Omental fat pad (tissue), 4 donors: ENCODE results near the gene OR4D1. TPM values are rescaled to one million over a fixed set of nuclear protein-coding genes. Genes with fewer than 3 reads are reported as not detected.

ENCODE experiments used
- ATAC-seq: fragments of 150-250 bp; one replicate; pipeline ENCODE4 v1.9.1; 2016; ENCODE audit warnings: mild to moderate bottlenecking, moderate library complexity; ENCODE audit not compliant: low FRiP score
- DNase-seq: peaks from one replicate; pipeline ENCODE4 v3.0.0-alpha.2; 2019; ENCODE audit warnings: low spot score
- total RNA-seq, 4 donors: library from RNA; depleted of rRNA; stranded (reverse); fragments of >200 nt; gene quantifications; one replicate each; pipeline ENCODE4 v1.1.0, GENCODE V29; 2016
- TF ChIP-seq, protein P1 (sequence below), 3 donors: fragments of 450-650 bp; IDR thresholded peaks; one replicate each; pipeline ENCODE4 v1.5.1; 2016 to 2017; ENCODE audit warnings: antibody characterized with exemption in 3 of 3, mild to moderate bottlenecking in 3 of 3, moderate library complexity in 2 of 3

OR4D1 gene
- total RNA-seq, 4 donors from 2014 or later = not detected

- DNase-seq (no peak), ATAC-seq (no peak)
- TF ChIP-seq, protein P1, sequence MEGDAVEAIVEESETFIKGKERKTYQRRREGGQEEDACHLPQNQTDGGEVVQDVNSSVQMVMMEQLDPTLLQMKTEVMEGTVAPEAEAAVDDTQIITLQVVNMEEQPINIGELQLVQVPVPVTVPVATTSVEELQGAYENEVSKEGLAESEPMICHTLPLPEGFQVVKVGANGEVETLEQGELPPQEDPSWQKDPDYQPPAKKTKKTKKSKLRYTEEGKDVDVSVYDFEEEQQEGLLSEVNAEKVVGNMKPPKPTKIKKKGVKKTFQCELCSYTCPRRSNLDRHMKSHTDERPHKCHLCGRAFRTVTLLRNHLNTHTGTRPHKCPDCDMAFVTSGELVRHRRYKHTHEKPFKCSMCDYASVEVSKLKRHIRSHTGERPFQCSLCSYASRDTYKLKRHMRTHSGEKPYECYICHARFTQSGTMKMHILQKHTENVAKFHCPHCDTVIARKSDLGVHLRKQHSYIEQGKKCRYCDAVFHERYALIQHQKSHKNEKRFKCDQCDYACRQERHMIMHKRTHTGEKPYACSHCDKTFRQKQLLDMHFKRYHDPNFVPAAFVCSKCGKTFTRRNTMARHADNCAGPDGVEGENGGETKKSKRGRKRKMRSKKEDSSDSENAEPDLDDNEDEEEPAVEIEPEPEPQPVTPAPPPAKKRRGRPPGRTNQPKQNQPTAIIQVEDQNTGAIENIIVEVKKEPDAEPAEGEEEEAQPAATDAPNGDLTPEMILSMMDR (IDR thresholded peaks at IDR 0.05) = no peak
Measured at GRCh38 chr17:58170622-58171021, 22.4 kb downstream of the OR4D1 start.

DNA sequence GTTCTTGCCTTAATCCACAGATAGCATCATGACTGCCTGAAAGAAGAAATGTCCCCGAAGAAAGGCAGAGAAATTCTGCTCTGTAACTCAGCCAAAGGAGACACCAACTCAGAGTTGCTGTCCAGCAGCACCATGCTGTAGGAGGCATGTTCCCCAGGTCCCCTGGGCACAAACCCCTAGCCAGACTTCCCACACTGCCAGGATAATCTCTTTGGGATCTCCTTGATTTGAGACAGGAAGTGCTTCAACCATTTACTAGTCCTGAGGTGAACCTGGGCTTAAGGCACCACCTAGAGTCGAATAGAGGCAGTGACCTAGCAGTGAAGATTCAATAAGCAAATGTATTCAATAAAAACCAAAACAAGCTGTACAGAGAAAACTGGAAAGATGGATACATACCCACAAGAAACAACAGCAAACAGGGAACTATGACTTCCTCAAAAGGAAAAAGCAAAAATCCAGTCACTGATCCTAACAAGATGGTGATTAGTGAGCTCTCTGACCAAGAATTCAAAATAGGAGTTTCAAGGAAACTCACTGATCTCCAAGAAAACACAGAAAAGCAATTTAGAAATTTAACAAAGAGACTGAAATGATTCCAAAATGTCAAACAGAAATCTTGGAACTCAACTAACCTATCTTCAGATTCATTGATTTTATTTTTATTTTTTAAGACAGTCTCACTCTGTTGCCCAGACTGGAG is 24.3 kb downstream of the OR4D1 start:
- TF ChIP-seq, protein P1 (IDR thresholded peaks at IDR 0.05) = no peak
- no peak for ATAC-seq
- DNase-seq = no peak

- TF ChIP-seq, protein P1 (IDR thresholded peaks at IDR 0.05) = no peak
- DNase-seq = no peak
- no peak for ATAC-seq
Measured at GRCh38 chr17:58174871-58175270, 26.7 kb downstream of the OR4D1 start.

GRCh38 chr17:58176200-58176599 is 28.0 kb downstream of the OR4D1 start:
- TF ChIP-seq, protein P1 (IDR thresholded peaks at IDR 0.05) = no peak
- DNase-seq (no peak), ATAC-seq (no peak)

- ATAC-seq (no peak), DNase-seq (no peak)
- TF ChIP-seq, protein P1 (IDR thresholded peaks at IDR 0.05) = no peak
Measured at GRCh38 chr17:58181796-58182195, 33.6 kb downstream of the OR4D1 start.

- DNase-seq (no peak), ATAC-seq (no peak)
- TF ChIP-seq, protein P1 (IDR thresholded peaks at IDR 0.05) = no peak
Measured at GRCh38 chr17:58183514-58183913, 35.3 kb downstream of the OR4D1 start.

GRCh38 chr17:58184308-58184985 is 36.3 kb downstream of the OR4D1 start:
- no peak for DNase-seq
- TF ChIP-seq, protein P1 (IDR thresholded peaks at IDR 0.05) = no peak
- ATAC-seq = no peak
